NK-92 treated with Interleukin-12 subunit alpha and Interleukin-12 subunit beta, amount 100 ng/mL, for 24 hours (cell line): ENCODE results near the gene ARHGAP22.
"Not testable (repeated sequence)": the region's sequence is repeated elsewhere in the genome, so short reads cannot be mapped to it uniquely, and the experiment has no call there.

Experiments
- DNase-seq: peaks from one replicate; lab custom pipeline; 2025; lab: John Stamatoyannopoulos, UW

Gene ARHGAP22

GRCh38 chr10:48450233-48450740, 154.6 kb downstream of the ARHGAP22 start:
- DNase-seq: no peak

DNA sequence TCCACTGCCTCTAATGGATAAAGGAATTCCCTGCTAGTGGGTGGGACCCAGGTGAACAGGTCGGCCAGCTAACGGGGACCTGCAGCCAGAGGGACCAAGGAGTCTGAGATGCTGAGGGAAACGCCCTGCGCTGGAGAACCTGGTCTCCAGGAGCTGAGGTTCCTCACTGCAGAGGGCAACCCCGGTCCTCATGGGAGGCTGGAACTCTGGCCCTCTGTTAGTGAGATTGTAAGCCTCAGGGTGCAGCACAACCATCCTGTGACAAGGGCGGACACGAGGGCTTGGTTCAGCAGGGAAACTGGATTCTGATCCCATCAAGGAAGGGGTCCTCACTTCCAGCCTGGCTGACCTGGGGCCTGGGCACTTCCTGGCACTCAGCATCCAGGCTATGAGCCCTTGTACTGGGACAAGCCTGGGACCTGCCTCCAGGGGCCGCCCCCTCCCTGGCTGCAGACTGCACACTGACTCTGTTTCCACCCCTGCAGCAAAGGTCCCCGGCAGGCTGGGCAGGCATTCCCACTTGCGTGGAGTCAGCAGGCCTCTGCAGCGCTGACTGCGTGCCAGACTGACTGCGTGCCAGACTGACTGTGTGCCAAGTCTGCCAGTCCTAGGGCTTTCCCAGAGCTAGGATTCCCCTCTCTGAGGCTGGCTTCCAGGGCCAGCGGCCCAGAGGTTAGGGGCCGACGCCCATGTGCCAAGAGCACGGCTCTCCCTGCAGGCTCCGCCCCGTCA, 155.2 kb downstream of the ARHGAP22 start:
- no peak for DNase-seq

DNA sequence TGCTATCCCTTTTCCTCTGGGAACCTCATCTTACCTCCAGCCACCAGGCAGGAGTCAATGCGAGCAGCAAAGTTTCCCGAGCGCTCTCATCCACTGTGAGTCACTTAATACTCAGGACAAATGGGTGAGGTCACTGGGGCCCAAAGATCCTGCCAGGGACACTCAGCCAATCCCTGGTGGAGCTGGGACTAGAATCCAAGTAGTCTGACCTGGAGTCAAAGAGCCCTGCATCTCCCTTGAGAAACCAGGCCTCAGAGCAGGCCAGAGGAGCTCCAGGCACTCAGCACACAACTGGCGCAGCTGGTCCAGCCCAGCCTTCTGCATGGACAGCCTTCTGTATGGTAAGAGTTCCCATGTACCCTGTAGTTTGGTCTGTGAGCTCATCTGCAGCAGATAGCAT, 156.1 kb downstream of the ARHGAP22 start:
- DNase-seq: no peak

DNA sequence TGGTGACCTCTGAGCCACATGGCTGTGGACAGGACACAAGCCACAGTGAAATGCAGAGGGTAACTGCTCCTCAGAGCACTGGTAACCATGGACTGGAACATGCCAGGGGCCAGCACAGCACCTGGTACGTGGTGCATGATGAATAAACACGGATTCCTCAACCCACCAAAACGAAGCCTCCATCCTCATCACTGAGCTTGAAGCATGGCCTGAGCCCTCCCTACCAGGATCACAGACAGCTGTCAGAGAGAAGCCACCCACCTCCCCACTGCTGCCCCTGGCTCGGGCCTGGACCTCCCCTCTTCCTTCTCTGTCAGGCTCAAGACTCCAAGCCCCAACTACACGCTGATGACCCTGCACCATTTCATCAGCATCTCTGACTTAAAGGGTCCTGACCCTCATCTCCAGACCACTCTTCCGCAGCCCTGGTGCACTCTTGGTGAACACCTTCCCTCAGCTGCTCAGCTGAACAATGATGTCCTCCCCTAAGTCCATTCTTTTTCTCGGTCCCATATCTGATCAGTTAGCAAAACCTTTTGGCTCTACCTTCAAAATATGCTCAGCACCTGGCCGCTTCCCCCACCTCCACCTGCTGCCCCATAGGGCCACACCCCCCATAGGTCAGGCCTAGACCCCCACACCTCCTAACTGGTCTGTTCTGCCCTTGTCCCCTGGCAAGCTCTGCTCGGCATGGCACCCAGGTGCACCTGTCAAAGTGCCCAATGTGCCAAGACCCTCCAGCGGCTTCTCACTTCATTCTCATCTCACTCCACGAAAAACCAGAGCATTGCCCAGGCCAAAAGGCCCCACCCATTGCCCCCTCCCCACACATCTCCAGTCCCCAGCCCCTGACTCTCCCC, 157.3 kb downstream of the ARHGAP22 start:
- DNase-seq: no peak

DNA sequence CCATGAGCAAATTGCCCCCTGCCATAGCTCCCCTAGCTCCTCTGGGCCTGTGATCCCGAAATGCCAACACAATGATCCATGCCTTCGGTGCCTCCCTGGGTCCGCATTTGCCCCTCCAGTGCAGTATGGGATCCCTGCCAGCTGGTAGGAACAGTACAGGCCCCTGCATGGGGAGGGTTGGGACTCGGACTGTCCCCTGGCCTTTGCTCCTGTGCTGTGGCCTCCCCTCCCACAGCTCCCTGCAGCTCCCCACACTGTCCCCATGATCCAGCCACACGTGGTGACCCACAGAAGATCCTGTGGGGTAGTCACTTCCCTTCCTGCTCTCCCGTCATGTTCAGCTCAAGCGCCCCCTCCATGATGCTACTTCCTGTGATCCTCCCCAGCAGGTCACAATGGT, 158.1 kb downstream of the ARHGAP22 start:
- DNase-seq: no peak

GRCh38 chr10:48445932-48446331, 158.9 kb downstream of the ARHGAP22 start:
- DNase-seq: no peak

- DNase-seq: no peak
Measured at GRCh38 chr10:48444861-48445841, 159.7 kb downstream of the ARHGAP22 start.

- DNase-seq: no peak
Measured at GRCh38 chr10:48444266-48444665, 160.6 kb downstream of the ARHGAP22 start.

- DNase-seq: no peak
Measured at GRCh38 chr10:48442809-48443177, 162.1 kb downstream of the ARHGAP22 start.

GRCh38 chr10:48442090-48442808, 162.6 kb downstream of the ARHGAP22 start:
- DNase-seq: no peak

DNA sequence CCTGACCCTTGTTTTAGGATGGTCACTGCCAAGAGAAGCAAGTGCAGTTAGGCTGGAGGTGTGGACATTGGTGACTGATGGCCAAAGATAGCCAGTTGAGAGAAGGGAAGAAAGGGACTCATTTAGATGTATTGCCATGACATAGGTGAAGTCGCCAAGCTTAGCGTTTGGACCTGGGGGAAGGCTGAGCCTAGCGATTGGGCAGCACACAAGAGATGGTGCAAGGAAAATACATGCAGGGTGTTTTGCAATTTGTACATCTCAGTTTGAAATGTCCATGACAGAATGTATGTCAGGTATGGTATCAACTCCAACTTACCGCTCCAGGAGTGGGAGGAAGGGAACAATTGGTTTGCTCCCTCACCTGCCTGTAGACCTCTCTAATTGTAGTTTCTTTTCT, 164.1 kb downstream of the ARHGAP22 start:
- no peak for DNase-seq

GRCh38 chr10:48439581-48440041, 165.3 kb downstream of the ARHGAP22 start:
- DNase-seq: no peak

- DNase-seq: no peak
Measured at GRCh38 chr10:48439031-48439430, 165.8 kb downstream of the ARHGAP22 start.

DNA sequence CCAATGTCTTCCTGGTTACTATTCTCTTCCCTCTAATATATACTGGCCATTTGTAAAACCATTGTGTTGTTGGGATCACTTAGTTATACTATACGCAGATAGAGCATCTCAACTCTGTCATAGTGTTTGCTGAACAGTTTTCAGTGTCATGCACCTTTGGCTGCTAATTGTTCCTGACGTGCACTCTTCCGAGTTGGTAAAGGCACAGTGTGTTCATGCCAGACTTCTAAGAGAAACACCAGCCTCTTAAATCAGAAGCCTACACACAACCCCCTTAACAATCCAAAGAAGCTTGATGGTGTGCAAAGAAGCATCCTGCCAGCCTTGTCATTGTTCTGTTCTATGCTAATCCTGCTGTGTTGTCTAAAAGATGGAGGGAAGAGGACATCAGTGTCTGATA, 167.3 kb downstream of the ARHGAP22 start:
- DNase-seq: no peak

GRCh38 chr10:48431871-48432270, 173.0 kb downstream of the ARHGAP22 start:
- DNase-seq: no peak

- no peak for DNase-seq
Measured at GRCh38 chr10:48430402-48430993, 174.4 kb downstream of the ARHGAP22 start.

DNA sequence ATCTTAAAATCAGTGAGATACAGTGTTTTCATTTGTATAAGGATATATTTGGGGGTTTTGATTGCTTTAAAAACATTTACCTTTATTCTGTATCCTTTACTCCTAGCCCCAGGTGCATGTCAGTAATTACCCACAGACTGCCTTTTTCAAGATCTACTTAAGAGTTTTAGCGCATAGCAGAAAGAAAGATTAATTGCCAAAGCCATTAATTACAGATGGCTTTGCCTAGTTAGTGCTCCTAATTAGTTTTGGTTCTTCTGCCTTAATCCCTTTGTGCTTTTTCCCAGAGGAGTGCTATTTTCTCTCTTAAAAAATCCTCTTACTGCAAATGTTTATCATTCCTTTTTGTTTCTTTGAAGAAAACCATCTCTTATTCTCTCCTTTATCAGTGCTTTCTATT, 175.6 kb downstream of the ARHGAP22 start:
- DNase-seq: no peak

DNA sequence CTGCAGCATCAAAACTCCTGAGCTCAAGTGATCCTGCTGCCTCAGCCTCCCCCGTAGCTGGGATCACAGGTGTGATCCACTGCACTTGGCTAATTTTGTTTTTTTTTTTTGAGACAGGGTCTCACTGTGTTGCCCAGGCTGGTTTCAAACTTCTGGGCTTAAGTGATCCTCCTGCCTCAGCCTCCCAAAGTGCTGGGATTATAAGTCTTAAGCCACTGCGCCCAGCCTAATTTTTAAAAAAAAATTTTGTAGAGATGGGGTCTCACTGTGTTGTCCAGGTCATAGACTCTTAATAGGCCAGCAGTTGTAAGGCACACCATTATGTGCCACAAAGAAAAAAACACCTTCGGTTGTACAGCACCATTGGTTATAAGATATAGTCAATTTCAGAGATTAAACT, 176.0 kb downstream of the ARHGAP22 start:
- no peak for DNase-seq

- no peak for DNase-seq
Measured at GRCh38 chr10:48423884-48424283, 181.0 kb downstream of the ARHGAP22 start.

- DNase-seq: not testable (repeated sequence)
Measured at GRCh38 chr10:48421862-48422261, 183.0 kb downstream of the ARHGAP22 start.

DNA sequence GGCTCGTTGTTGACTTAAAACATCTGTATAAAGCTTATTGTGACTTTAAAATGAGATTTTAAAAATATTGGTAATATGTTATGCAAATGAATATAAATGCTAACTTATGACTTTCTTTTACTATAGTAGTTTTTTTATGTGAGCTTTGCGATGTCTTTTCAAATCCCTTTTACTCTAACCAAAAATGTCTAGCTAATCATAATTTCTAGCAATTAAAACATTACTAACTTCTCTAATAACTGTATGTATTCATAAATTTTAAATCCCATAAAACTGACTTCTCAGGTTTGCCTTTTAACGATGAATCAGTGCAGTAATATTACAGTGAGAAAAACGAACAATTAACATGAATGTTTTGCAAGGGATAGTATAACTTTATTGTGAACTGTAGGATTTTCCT, 185.2 kb downstream of the ARHGAP22 start:
- DNase-seq: no peak
